Body of pancreas (tissue), 4 donors: ENCODE results near the gene ADGRE1.

Experiments used
- CTCF ChIP-seq, 7 experiments: fragments of 450-650 bp in 4 of 7; fragments of 200-600 bp in 3 of 7; sonication (generic) in 3 of 7; IDR thresholded peaks; one replicate each; pipeline ENCODE4 v1.5.1; 2016 to 2019; ENCODE audit warnings: antibody characterized with exemption in 7 of 7
- POLR2A ChIP-seq, 3 donors: fragments of 450-650 bp; IDR thresholded peaks; one replicate each; pipeline ENCODE4 v1.6.1; 2016; ENCODE audit warnings: antibody characterized with exemption in 3 of 3, mild to moderate bottlenecking in 2 of 3

DNA sequence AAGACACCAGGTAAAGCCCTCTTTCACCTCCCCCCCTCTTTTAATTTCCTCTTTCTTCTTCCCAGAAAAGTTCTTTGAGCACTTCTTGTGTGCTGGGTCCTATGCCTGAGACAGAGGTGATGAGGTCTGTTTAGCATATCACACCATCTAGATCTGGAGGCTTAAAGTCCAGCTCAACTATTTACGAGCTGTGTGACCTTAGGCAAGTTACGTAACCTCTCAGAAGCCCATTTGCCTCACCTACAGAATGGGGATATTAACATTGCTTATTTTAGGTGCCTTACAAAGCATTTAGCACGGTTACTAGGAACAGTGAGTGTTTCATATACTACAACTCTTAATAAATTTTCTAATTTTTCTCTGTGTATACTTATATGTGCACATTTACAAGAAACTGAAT, 47.7 kb downstream of the ADGRE1 start:
- no peak for TF ChIP-seq POLR2A (IDR thresholded peaks at IDR 0.05)
- TF ChIP-seq CTCF (IDR thresholded peaks at IDR 0.05), result no peak
